ENCODE results near the gene LY6G5C.
"Not testable (repeated sequence)": the region's sequence is repeated elsewhere in the genome, so short reads cannot be mapped to it uniquely, and the experiment has no call there.

LY6G5C gene

DNA sequence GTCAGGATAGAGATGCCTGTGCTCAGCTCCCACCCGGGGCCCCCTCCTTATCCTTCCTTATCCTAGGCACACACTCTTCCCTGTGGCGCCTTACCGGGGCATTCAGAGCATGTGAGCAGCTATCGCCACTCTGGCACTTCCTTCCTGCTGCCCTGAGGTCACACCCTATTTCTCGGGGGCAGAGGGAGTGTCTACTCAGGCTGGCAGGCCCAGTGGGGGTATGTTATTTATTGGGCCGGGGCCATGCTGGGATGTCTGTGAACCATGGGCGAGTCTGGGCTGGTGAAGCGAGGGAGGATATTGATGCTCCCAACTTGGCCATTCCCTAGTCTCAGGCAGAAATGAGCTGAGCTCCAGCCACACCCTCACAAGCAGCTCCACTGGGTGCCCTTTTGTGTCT lies 30.4 kb upstream of the LY6G5C start:
- no peak overlapping the region for H3K4me3 ChIP-seq (ENCODE audit: low read depth, low read length)
- DNase-seq (ENCODE audit: low read depth): peak; percentile 37
- no peak for TF ChIP-seq POLR2A (IDR thresholded peaks at IDR 0.05; ENCODE audit: extremely low read depth, insufficient read length)
- TF ChIP-seq MYC (IDR thresholded peaks at IDR 0.05; ENCODE audit: low read depth, low read length): no peak
- no peak for TF ChIP-seq MAX (IDR thresholded peaks at IDR 0.05; ENCODE audit: low read depth, low read length)
- no peak for TF ChIP-seq CTCF (IDR thresholded peaks at IDR 0.05; ENCODE audit: low read depth, low read length)

- H3K4me3 ChIP-seq (ENCODE audit: low read depth, low read length): no peak overlapping the region
- DNase-seq (ENCODE audit: low read depth): no peak
- no peak for TF ChIP-seq POLR2A (IDR thresholded peaks at IDR 0.05; ENCODE audit: extremely low read depth, insufficient read length)
- TF ChIP-seq MAX (IDR thresholded peaks at IDR 0.05; ENCODE audit: low read depth, low read length): no peak
- TF ChIP-seq MYC (IDR thresholded peaks at IDR 0.05; ENCODE audit: low read depth, low read length): no peak
- no peak for TF ChIP-seq CTCF (IDR thresholded peaks at IDR 0.05; ENCODE audit: low read depth, low read length)
These were observed 29.8 kb upstream of the LY6G5C start for GRCh38 chr6:31710523-31711219.

DNA sequence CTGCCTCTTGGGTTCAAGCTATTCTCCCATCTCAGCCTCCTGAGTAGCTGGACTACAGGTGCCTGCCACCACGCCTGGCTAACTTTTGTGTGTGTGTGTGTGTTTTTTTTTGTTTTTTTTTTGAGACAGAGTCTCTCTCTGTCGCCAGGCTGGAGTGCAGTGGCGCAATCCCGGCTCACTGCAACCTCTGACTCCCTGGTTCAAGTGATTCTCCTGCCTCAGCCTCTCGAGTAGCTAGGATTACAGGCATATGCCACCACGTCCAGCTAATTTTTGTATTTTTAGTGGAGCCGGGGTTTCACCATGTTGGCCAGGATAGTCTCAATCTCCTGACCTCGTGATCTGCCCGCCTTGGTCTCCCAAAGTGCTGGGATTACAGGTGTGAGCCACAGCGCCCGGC lies 28.3 kb upstream of the LY6G5C start:
- H3K4me3 ChIP-seq (ENCODE audit: low read depth, low read length); DNase-seq (ENCODE audit: low read depth): not testable (repeated sequence)

- H3K4me3 ChIP-seq (ENCODE audit: low read depth, low read length): no peak overlapping the region
- no peak for DNase-seq (ENCODE audit: low read depth)
These were observed 27.4 kb upstream of the LY6G5C start for GRCh38 chr6:31708224-31708623.

DNA sequence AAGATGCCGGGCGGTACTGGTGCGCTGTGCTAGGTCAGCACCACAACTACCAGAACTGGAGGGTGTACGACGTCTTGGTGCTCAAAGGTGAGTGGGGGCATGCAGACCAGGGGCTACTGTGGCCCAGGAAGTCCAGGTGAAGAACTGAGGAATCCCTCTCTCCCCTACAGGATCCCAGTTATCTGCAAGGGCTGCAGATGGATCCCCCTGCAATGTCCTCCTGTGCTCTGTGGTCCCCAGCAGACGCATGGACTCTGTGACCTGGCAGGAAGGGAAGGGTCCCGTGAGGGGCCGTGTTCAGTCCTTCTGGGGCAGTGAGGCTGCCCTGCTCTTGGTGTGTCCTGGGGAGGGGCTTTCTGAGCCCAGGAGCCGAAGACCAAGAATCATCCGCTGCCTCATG lies 26.8 kb upstream of the LY6G5C start:
- DNase-seq (ENCODE audit: low read depth): no peak
- H3K4me3 ChIP-seq (ENCODE audit: low read depth, low read length): no peak overlapping the region
- TF ChIP-seq POLR2A (IDR thresholded peaks at IDR 0.05; ENCODE audit: extremely low read depth, insufficient read length) (no peak), MYC (IDR thresholded peaks at IDR 0.05; ENCODE audit: low read depth, low read length) (no peak), CTCF (IDR thresholded peaks at IDR 0.05; ENCODE audit: low read depth, low read length) (no peak)

More at GRCh38 chr6:31708224-31708623, 27.4 kb upstream of the LY6G5C start:
- no peak for TF ChIP-seq MYC (IDR thresholded peaks at IDR 0.05; ENCODE audit: low read depth, low read length)
- TF ChIP-seq MAX (IDR thresholded peaks at IDR 0.05; ENCODE audit: low read depth, low read length): no peak
- no peak for TF ChIP-seq POLR2A (IDR thresholded peaks at IDR 0.05; ENCODE audit: extremely low read depth, insufficient read length)
- no peak for TF ChIP-seq CTCF (IDR thresholded peaks at IDR 0.05; ENCODE audit: low read depth, low read length)

- TF ChIP-seq POLR2A (IDR thresholded peaks at IDR 0.05; ENCODE audit: extremely low read depth, insufficient read length) (no peak), CTCF (IDR thresholded peaks at IDR 0.05; ENCODE audit: low read depth, low read length) (no peak), MYC (IDR thresholded peaks at IDR 0.05; ENCODE audit: low read depth, low read length) (no peak), MAX (IDR thresholded peaks at IDR 0.05; ENCODE audit: low read depth, low read length) (no peak)
- no peak within 1 kb of the TSS for H3K4me3 ChIP-seq (ENCODE audit: low read depth, low read length)
- DNase-seq (ENCODE audit: low read depth): no peak
These were observed 25.7 kb upstream of the LY6G5C start, which contains the start of gene LY6G6F for GRCh38 chr6:31706599-31706998. Gene LY6G6F (plus strand): TSS chr6:31706866. CDS start chr6:31706907, 41 bp downstream.

Data from NB4 (cell line).